Measurements from ENCODE around the gene CALM3. TPM values are rescaled to one million over a fixed set of nuclear protein-coding genes. Genes with fewer than 3 reads are reported as not detected.

CALM3 gene
- total RNA-seq, 2 donors from 2014 or later, result 70.5 to 79.6 TPM

- Histone ChIP-seq H3K9me3 (no peaks in the 10 kb centered on the region), H3K27ac (no peak overlapping the region), H3K27me3 (no peaks in the 10 kb centered on the region), H3K4me1 (peaks cover 18% of the 10 kb centered on the region), H3K36me3 (replicated peaks in 1 of 2; ENCODE audit: insufficient read depth in 1 of 2, low read depth in 2 of 2) (no peaks in the 10 kb centered on the region), H3K4me3 (no peak overlapping the region)
- TF ChIP-seq POLR2A (IDR thresholded peaks at IDR 0.05), result no peak
- TF ChIP-seq, protein P1, sequence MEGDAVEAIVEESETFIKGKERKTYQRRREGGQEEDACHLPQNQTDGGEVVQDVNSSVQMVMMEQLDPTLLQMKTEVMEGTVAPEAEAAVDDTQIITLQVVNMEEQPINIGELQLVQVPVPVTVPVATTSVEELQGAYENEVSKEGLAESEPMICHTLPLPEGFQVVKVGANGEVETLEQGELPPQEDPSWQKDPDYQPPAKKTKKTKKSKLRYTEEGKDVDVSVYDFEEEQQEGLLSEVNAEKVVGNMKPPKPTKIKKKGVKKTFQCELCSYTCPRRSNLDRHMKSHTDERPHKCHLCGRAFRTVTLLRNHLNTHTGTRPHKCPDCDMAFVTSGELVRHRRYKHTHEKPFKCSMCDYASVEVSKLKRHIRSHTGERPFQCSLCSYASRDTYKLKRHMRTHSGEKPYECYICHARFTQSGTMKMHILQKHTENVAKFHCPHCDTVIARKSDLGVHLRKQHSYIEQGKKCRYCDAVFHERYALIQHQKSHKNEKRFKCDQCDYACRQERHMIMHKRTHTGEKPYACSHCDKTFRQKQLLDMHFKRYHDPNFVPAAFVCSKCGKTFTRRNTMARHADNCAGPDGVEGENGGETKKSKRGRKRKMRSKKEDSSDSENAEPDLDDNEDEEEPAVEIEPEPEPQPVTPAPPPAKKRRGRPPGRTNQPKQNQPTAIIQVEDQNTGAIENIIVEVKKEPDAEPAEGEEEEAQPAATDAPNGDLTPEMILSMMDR (IDR thresholded peaks at IDR 0.05), result no peak
- DNase-seq (no peak), ATAC-seq (no peak)
- intact Hi-C loops (cut with DNase I), result no loop called here
- 93 to 94% methylated on average over 4 of the region's 4 CpGs for WGBS, 2 donors
Measured at GRCh38 chr19:46598372-46598917, 2.7 kb upstream of the CALM3 start.

- peak overlapping the region; percentile 98 to 100 (median 99) for H3K27ac ChIP-seq
- H3K27me3 ChIP-seq, result no peaks in the 10 kb centered on the region
- no peaks in the 10 kb centered on the region for H3K9me3 ChIP-seq
- peaks cover 32% of the 10 kb centered on the region for H3K4me1 ChIP-seq
- TF ChIP-seq, protein P1 (IDR thresholded peaks at IDR 0.05), result no peak
- TF ChIP-seq POLR2A (IDR thresholded peaks at IDR 0.05), result no peak
- intact Hi-C loops (cut with DNase I), result no loop called here
- H3K36me3 ChIP-seq (replicated peaks in 1 of 2; ENCODE audit: insufficient read depth in 1 of 2, low read depth in 2 of 2), result no peaks in the 10 kb centered on the region
- peak overlapping the region; percentile 35 to 56 for H3K4me3 ChIP-seq
- DNase-seq, result no peak
- 65% methylated on average over 9 of the region's 9 CpGs for WGBS, 2 donors
- ATAC-seq, result no peak
Measured at GRCh38 chr19:46599716-46600373, 1.3 kb upstream of the CALM3 start.

GRCh38 chr19:46600384-46601317 lies 479 bp upstream of the CALM3 start:
- DNase-seq (peak; percentile 97 to 99 (median 98)), ATAC-seq (peak; percentile 89)
- H3K36me3 ChIP-seq (replicated peaks in 1 of 2; ENCODE audit: insufficient read depth in 1 of 2, low read depth in 2 of 2), result no peaks in the 10 kb centered on the region
- TF ChIP-seq POLR2A (IDR thresholded peaks at IDR 0.05), result peak; percentile 60 to 97 (median 91)
- TF ChIP-seq, protein P1 (IDR thresholded peaks at IDR 0.05), result peak in 2 of 7 experiments; percentile 8 to 11
- H3K27me3 ChIP-seq, result no peaks in the 10 kb centered on the region
- intact Hi-C loops (cut with DNase I), result no loop called here
- 1% methylated on average over 18 to 74 of the region's 93 CpGs for WGBS, 2 donors
- peaks cover 39% of the 10 kb centered on the region for H3K4me1 ChIP-seq
- peak overlapping the region; percentile 84 to 98 for H3K4me3 ChIP-seq
- no peaks in the 10 kb centered on the region for H3K9me3 ChIP-seq
- H3K27ac ChIP-seq, result peak overlapping the region; percentile 98 to 100 (median 99)

- ATAC-seq (no peak), DNase-seq (peak in 1 of 4 donors; percentile 40)
- WGBS, 2 donors, result 5 to 6% methylated on average over 23 of the region's 23 CpGs
- Histone ChIP-seq H3K4me3 (peak overlapping the region; percentile 84 to 98), H3K36me3 (replicated peaks in 1 of 2; ENCODE audit: insufficient read depth in 1 of 2, low read depth in 2 of 2) (peaks cover 0 to 5% of the 10 kb centered on the region in 2 donors), H3K9me3 (no peaks in the 10 kb centered on the region), H3K27ac (peak overlapping the region; percentile 98 to 100 (median 99)), H3K4me1 (peaks cover 39% of the 10 kb centered on the region), H3K27me3 (no peaks in the 10 kb centered on the region)
- TF ChIP-seq POLR2A (IDR thresholded peaks at IDR 0.05), result peak in 1 of 3 donors; percentile 16
- TF ChIP-seq, protein P1 (IDR thresholded peaks at IDR 0.05), result no peak
- intact Hi-C loops (cut with DNase I), result no loop called here
Measured at GRCh38 chr19:46602392-46603194, 1.5 kb downstream of the CALM3 start.
